GM10248 (cell line): Measurements from ENCODE around the gene SLC25A48.

ENCODE experiments used
- CTCF ChIA-PET: fragments of 300-600 bp; sonication (Branson Sonifier 250); formaldehyde crosslinking; extraction: SDS; loops from one replicate; lab custom pipeline; 2021; ENCODE audit warnings: antibody characterized with exemption; lab: Yijun Ruan, JAX
- POLR2A ChIA-PET: fragments of 350-650 bp; sonication (Branson Sonifier 250); formaldehyde crosslinking; extraction: SDS; loops from one replicate; lab custom pipeline; 2020; ENCODE audit warnings: antibody characterized with exemption; lab: Yijun Ruan, JAX
- DNase-seq: peaks from one replicate; pipeline ENCODE4 v3.0.0; 2012; ENCODE audit errors: extremely low spot score
- TF ChIP-seq, protein P1 (sequence below): IDR thresholded peaks from 2 replicates; pipeline ENCODE4 v1.5.1; 2012; ENCODE audit warnings: mild to moderate bottlenecking, low read depth; ENCODE audit errors: extremely low read depth, missing control alignments, control extremely low read depth

The SLC25A48 gene

DNA sequence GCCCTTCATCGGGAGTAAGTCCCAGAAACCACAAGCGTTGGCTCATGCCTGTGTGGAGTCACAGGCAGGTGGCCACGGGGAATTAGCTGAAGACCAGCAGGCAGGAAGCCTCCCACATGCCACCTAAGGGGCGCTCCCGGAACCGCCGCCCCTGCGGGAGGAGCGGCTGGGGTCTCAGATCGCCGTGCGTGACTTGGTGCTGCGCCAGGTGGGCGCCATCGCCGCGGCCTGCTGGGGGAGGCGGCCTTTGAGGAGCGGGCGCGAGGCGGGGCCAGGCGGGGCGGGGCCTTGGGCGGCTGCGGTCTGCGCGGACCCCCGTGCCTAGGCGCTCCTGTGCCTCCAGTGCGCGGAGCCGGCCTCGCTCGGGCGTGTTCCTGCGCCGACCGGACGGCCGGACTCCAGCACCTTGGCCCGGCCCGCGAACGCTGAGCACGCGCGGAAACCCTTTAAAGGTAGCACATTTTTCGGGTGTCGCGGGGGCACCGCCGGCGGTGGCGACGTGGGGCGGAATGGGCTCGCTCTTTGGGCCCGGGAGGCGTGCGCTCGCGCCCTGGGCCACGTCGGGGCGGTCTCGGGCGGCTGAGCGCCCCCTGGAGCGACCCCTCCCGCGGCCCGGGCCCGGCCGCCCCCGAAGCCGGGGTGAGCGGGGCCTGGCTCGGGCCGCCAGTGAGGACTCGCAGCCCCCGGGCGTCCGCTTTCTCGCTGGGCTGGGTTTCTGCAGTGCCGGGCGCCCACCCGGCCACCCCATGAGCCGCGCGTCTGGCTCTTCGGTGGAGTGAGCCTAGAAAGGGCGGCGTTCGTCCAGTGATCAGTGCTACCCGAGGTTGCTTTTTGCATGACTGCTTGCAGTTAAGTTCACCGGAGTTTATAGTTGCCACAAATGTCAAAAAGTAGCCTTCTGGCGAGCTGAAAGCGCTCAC is 95.8 kb downstream of the SLC25A48 start:
- TF ChIP-seq, protein P1, sequence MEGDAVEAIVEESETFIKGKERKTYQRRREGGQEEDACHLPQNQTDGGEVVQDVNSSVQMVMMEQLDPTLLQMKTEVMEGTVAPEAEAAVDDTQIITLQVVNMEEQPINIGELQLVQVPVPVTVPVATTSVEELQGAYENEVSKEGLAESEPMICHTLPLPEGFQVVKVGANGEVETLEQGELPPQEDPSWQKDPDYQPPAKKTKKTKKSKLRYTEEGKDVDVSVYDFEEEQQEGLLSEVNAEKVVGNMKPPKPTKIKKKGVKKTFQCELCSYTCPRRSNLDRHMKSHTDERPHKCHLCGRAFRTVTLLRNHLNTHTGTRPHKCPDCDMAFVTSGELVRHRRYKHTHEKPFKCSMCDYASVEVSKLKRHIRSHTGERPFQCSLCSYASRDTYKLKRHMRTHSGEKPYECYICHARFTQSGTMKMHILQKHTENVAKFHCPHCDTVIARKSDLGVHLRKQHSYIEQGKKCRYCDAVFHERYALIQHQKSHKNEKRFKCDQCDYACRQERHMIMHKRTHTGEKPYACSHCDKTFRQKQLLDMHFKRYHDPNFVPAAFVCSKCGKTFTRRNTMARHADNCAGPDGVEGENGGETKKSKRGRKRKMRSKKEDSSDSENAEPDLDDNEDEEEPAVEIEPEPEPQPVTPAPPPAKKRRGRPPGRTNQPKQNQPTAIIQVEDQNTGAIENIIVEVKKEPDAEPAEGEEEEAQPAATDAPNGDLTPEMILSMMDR, result no peak
- ChIA-PET CTCF (no interaction called here), POLR2A (no interaction called here)
- no peak for DNase-seq

DNA sequence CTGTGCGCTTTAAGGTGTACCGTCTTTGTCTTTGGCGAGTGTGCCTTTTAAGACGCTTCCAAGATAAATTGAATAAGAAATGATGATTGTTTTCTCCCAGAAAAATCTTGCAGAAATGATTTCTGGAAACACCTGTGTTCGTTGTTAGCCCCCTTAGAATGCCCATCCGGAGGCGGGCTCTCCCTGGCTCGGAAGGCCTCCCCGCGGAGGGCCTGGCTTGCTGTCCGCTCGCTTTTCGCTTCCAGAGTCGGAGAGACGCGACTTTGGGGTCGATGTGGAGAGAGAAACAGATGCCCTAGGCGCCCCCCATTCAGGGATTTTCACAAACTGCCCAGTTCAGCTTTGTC is 96.5 kb downstream of the SLC25A48 start:
- TF ChIP-seq, protein P1, result no peak
- CTCF ChIA-PET, result no interaction called here
- POLR2A ChIA-PET, result no interaction called here

DNA sequence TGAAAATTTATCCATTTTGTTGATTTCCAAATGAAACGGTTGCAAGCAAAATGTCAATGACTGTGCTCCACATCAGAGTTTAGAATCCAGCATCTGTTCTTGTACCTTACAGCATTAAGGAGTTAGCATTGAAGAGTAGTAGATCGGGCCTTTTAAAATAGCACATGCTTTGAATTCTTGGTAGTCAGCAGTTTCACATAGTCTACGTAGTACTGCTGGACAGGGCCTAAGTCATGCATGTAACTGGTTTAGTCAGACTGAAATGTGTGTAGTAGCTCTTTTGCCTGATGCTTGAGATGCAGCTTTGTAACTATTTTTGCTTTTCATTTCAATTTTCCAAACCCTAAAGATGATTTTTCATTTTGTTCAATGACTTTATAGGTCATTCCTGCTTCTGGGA is 100.5 kb downstream of the SLC25A48 start:
- POLR2A ChIA-PET, result no interaction called here
- TF ChIP-seq, protein P1, result no peak
- CTCF ChIA-PET, result no interaction called here
- no peak for DNase-seq

More for the DNA sequence above, 96.5 kb downstream of the SLC25A48 start:
- DNase-seq, result no peak

- CTCF ChIA-PET, result interaction anchor here (1.6 kb wide), 1 partner anchor 13 kb away, joined by 3 read pairs; no protein-coding TSS in a partner anchor
- DNase-seq, result no peak
- TF ChIP-seq, protein P1, result no peak
- POLR2A ChIA-PET, result no interaction called here
These were observed 102.9 kb downstream of the SLC25A48 start for GRCh38 chr5:135937245-135937911.
